ENCODE data around the gene GPR18. TPM values are rescaled to one million over a fixed set of nuclear protein-coding genes. Genes with fewer than 3 reads are reported as not detected.

The GPR18 gene
- total and polyA plus RNA-seq, 8 donors, result 0.68 to 0.76 TPM; not detected in 6

DNA sequence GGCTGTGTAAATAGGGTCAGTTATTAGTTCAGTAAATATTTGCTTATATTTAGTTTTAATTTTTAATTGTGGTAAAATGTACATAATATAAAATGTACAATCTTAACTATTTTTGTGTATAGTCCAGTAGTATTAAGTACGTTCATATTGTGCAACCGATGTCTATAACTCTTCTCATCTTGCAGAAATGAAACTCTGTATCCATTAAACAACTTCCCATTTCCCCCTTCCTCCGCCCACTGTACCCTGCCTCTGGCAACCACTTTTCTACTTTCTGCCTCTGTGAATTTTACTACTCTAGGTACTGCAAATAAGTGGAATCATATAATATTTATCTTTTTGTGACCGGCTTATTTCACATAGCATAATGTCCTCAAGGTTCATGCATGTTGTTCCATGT is 33.1 kb downstream of the GPR18 start:
- no peaks in the 10 kb centered on the region for H3K9me3 ChIP-seq
- WGBS, 5 donors, result 63 to 81% (median 65%) methylated on average over 4 of the region's 4 CpGs

GRCh38 chr13:99224021-99224420 is 34.2 kb downstream of the GPR18 start:
- Histone ChIP-seq H3K4me3 (no peak overlapping the region), H3K27me3 (no peaks in the 10 kb centered on the region), H3K9me3 (no peaks in the 10 kb centered on the region), H3K4me1 (peaks cover 8 to 91% (median 43%) of the 10 kb centered on the region in 4 donors), H3K36me3 (peaks cover 0 to 7% (median 0%) of the 10 kb centered on the region in 4 donors), H3K27ac (no peak overlapping the region)
- DNase-seq, result no peak
- 63 to 84% (median 67%) methylated on average over 2 of the region's 2 CpGs for WGBS, 5 donors
- intact Hi-C loops (cut with DNase I; ENCODE audit: low total_unique reads), result no loop called here
- TF ChIP-seq POLR2A (IDR thresholded peaks at IDR 0.05) (no peak), EP300 (IDR thresholded peaks at IDR 0.05) (no peak), CTCF (IDR thresholded peaks at IDR 0.05) (no peak), POLR2AphosphoS5 (IDR thresholded peaks at IDR 0.05) (no peak)

More for the DNA sequence above, 33.1 kb downstream of the GPR18 start:
- H3K4me3 ChIP-seq, result no peak overlapping the region
- no peaks in the 10 kb centered on the region for H3K27me3 ChIP-seq
- TF ChIP-seq CTCF (IDR thresholded peaks at IDR 0.05) (no peak), POLR2AphosphoS5 (IDR thresholded peaks at IDR 0.05) (no peak), POLR2A (IDR thresholded peaks at IDR 0.05) (no peak), EP300 (IDR thresholded peaks at IDR 0.05) (no peak)
- H3K4me1 ChIP-seq, result peaks cover 0 to 91% (median 46%) of the 10 kb centered on the region in 4 donors
- intact Hi-C loops (cut with DNase I; ENCODE audit: low total_unique reads), result no loop called here
- H3K36me3 ChIP-seq, result peaks cover 0 to 7% (median 0%) of the 10 kb centered on the region in 4 donors
- no peak overlapping the region for H3K27ac ChIP-seq
- no peak for DNase-seq

DNA sequence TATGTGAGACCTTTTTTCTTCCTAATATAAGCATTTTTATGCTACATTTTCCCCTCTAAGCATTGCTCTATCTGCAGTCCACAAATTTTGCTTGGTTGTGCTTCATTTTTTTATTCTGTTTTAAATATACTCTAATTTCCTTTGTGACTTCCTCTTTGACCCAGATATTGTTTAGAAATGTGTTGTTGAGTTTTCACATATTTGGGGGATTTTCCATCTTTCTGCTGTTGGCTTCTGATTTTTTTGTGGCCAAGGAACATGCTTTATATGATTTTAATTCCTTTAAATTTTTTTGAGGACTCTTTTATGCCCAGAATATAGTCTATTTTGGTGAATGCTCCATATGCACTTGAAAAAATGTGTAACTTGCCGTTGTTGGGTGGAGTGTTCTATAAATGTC is 34.6 kb downstream of the GPR18 start:
- Histone ChIP-seq H3K36me3 (peaks cover 0 to 7% (median 0%) of the 10 kb centered on the region in 4 donors), H3K9me3 (no peaks in the 10 kb centered on the region), H3K27me3 (no peaks in the 10 kb centered on the region), H3K4me3 (no peak overlapping the region), H3K4me1 (peaks cover 12 to 91% (median 41%) of the 10 kb centered on the region in 4 donors), H3K27ac (no peak overlapping the region)
- TF ChIP-seq POLR2AphosphoS5 (IDR thresholded peaks at IDR 0.05), result no peak
- no peak for TF ChIP-seq POLR2A (IDR thresholded peaks at IDR 0.05)
- no peak for TF ChIP-seq EP300 (IDR thresholded peaks at IDR 0.05)
- TF ChIP-seq CTCF (IDR thresholded peaks at IDR 0.05), result no peak
- intact Hi-C loops (cut with DNase I; ENCODE audit: low total_unique reads), result no loop called here
- WGBS, 5 donors, result 38 to 64% (median 57%) methylated on average over 1 of the region's 1 CpG
- DNase-seq, result no peak

DNA sequence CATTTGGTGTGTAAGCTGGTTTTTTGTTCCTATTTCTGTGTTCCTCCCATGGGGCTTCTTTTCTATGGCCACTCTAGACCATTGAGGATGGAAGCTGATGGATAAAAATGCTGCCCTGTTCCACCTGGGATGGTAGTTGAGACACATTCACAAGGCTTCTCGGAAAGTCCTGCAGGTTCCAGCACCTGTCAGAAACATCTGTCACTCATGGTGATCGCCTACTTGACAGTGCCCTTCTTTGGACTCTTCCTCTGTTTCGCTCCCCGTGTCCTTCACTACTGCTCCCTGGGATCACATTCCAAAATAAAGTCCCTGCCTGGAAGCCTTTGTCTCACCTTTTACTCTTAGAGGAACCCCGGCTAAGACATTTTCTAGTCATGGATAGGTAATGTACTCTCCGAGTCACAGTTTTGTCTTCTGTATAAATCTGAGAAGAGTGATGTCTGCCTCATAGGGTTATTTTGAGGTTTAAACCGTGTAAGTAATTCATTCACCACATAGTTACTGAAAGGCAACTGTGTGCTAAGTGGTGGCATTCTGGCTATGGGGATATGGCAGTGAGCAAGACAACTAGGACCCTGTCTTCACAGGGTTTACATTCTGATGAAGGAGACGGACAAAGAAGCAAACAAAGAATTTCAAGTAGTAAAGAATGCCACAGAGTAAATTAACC is 36.5 kb downstream of the GPR18 start:
- Histone ChIP-seq H3K27ac (no peak overlapping the region), H3K4me1 (peaks cover 20 to 90% (median 51%) of the 10 kb centered on the region in 4 donors), H3K27me3 (no peaks in the 10 kb centered on the region), H3K9me3 (no peaks in the 10 kb centered on the region), H3K36me3 (no peaks in the 10 kb centered on the region), H3K4me3 (no peak overlapping the region)
- intact Hi-C loops (cut with DNase I; ENCODE audit: low total_unique reads), result no loop called here
- WGBS, 5 donors, result 90 to 95% (median 93%) methylated on average over 8 of the region's 8 CpGs
- TF ChIP-seq POLR2A (IDR thresholded peaks at IDR 0.05), result no peak
- no peak for TF ChIP-seq POLR2AphosphoS5 (IDR thresholded peaks at IDR 0.05)
- no peak for TF ChIP-seq CTCF (IDR thresholded peaks at IDR 0.05)
- no peak for TF ChIP-seq EP300 (IDR thresholded peaks at IDR 0.05)
- no peak for DNase-seq

All from stomach (tissue), 9 donors.